Endothelial cell of umbilical vein (primary cell): Measurements from ENCODE around the gene CFAP161.

ENCODE experiments used
- CTCF ChIP-seq, 2 donors: IDR thresholded peaks; 1 replicate in 1 of 2; 2 replicates in 1 of 2; pipeline ENCODE4 v1.5.1; 2011; ENCODE audit warnings: low read length in 2 of 2, mild to moderate bottlenecking in 2 of 2, moderate library complexity in 2 of 2, control low read depth in 1 of 2, inconsistent platforms in 1 of 2, low read depth in 1 of 2; ENCODE audit not compliant: insufficient read depth in 1 of 2; ENCODE audit errors: extremely low read depth in 1 of 2
- EZH2 ChIP-seq: IDR thresholded peaks from 2 replicates; pipeline ENCODE4 v1.6.1; 2012; ENCODE audit warnings: borderline replicate concordance, low read depth, mild to moderate bottlenecking, moderate library complexity, low read length, inconsistent platforms; ENCODE audit not compliant: severe bottlenecking
- FOS ChIP-seq: IDR thresholded peaks from 2 replicates; pipeline ENCODE4 v1.6.1; 2011; ENCODE audit warnings: mild to moderate bottlenecking, low read length, moderate library complexity, borderline replicate concordance; ENCODE audit not compliant: insufficient read depth
- JUN ChIP-seq: IDR thresholded peaks from 2 replicates; pipeline ENCODE4 v1.6.1; 2011; ENCODE audit warnings: borderline replicate concordance, low read depth; ENCODE audit not compliant: insufficient read length, insufficient read depth
- MAX ChIP-seq: IDR thresholded peaks from 2 replicates; pipeline ENCODE4 v1.6.1; 2011; ENCODE audit not compliant: insufficient read depth, insufficient read length
- MYC ChIP-seq: IDR thresholded peaks from one replicate; pipeline ENCODE4 v1.6.1; 2011; ENCODE audit warnings: mild to moderate bottlenecking, low read depth, low read length
- POLR2A ChIP-seq: IDR thresholded peaks from 2 replicates; pipeline ENCODE4 v1.6.1; 2012; ENCODE audit warnings: low read depth, mild to moderate bottlenecking, control low read depth, low read length
- POLR2AphosphoS5 ChIP-seq: IDR thresholded peaks from 2 replicates; pipeline ENCODE4 v1.6.1; 2012; ENCODE audit warnings: low read depth, mild to moderate bottlenecking, control low read depth, low read length, moderate library complexity; ENCODE audit not compliant: insufficient read depth

GRCh38 chr15:81168644-81169043 is 34.6 kb downstream of the CFAP161 start:
- TF ChIP-seq POLR2A (no peak), EZH2 (no peak), CTCF (IDR thresholded peaks at IDR 0.05; ENCODE audit: extremely low read depth in 1 of 2, insufficient read depth in 1 of 2, low read depth in 1 of 2, low read length in 2 of 2) (no peak), POLR2AphosphoS5 (no peak), MAX (no peak), FOS (no peak), JUN (no peak), MYC (no peak)
